Epidermal melanocyte (primary cell): ENCODE measurements around the gene CPNE5.
A peak's percentile ranks its signal among the peaks of the same experiment; 100 is the strongest.

ENCODE experiments used
- DNase-seq: peaks from one replicate; pipeline ENCODE4 v3.0.0; 2011; ENCODE audit warnings: low spot score; ENCODE audit not compliant: insufficient read length

The CPNE5 gene

DNA sequence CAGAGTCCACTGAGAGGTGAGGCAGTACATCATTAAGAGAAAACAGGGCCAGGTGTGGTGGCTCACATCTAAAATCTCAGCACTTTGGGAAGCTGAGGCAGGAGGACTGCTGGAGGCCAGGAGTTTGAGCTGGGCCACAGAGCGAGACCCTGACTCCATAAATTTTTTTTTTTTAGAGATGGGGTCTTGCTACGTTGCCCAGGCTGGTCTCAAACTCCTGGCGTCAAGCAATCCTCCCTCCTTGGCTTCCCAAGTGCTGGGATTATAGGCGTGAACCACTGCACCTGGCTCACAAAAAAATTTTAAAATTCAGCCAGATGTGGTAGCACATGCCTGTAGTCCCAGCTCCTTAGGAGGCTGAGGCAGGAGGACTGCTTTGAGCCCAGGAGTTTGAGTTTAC is 18.1 kb upstream of the CPNE5 start:
- DNase-seq, result no peak

DNA sequence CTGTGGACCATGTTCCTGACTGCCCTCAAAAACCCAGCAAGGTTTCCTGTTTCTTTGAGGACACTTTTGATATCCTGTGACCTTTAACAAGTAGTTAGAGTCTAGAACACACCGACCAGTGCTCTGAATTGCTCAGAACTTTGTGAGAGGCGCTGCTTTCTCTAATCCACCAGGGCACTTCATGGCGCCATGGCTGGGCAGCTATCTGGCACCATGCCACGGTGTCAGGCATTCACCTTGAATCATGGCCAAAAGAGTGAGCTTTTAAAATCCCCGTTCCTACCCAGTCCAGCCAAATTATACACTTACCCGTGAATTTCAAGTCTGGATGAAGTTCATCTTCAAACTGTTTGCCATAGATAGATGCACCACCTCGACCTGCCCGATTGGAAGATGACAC is 17.0 kb upstream of the CPNE5 start:
- no peak for DNase-seq

DNA sequence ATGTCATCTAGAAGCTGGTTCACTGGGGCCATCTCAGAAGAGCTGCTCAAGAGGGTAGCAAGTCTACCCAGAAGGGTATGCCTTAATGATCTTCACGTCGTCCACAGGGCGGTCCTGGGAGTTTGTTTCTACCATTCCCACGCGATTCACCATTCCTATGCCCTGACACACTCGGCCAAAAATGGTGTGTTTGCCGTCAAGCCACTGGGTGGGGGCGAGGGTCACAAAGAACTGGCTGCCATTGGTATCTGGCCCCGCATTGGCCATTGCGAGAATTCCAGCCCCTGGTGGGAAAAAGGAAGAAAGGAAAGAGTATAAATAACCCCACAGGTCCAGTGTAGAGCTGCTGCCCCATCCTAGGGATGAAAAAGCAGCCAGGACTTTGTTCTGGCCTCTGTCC is 16.5 kb upstream of the CPNE5 start:
- DNase-seq, result no peak

DNA sequence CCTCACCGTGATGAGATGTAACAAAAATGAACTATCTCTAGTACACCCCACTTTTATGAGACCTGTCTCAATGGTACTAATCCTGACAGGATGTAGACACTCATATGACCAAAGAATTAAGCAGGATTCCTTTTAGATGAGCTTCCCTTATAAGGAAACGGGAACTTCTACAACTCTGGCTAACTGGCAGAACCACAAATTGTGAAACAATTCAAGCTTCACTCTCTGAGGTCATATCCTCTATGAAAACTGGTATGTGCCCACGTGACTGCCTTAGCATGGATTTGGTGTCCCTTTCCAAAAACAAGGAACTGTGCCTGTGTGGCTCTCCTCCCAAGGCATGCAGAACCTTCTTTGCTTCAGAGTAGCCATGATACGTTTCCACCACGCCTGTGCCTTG is 14.1 kb upstream of the CPNE5 start:
- no peak for DNase-seq

DNA sequence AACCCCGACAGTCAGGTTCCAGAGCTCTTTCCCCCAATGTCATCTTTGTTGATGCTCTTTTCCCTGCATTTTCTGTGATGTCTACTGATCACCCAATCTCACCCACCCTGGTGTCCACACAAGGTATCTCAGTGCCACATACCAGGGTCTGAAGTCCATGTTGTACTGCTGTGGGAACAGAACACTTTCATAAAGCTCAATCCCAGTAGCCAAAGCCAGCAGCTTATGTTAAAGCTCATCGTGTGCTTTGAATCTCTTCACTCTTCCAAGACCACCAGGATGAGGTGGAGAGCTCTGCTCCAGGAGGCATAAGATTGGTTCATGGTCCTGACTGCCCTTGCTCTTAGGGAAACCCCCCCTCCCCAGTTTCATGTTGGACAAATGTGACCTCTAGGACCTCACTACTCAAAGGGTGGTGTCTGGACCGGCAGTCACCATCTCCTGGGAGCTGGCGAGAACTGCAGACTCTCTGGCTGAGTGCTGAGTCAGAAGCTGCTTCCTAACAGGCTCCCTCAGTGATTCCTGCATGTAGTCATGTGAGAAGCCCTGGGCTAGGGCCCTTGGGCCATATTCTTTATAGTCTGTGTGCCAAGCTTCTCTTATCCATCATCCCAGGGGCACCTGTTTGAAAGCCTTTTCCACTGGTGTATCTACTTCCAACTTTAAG is 13.4 kb upstream of the CPNE5 start:
- DNase-seq, result no peak

DNA sequence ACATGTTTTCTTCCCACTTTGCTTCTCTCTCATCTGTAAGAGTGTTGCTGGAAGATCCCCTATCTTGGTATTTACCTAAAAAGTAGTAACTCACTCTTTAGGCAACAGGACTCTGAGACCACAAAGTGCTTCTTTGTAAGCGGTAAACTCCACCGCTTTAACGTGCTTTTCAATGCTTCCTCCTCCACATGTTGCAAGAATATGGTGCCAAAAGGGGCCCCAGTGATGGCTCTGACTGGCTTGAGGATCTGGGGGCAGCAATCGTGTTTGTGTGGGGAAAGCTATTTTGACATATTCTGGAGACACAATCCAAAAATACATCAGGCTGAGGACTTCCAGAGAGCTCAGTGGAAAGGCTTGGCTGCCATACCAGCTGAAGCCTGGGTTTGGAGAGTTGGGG is 12.4 kb upstream of the CPNE5 start:
- DNase-seq, result no peak

DNA sequence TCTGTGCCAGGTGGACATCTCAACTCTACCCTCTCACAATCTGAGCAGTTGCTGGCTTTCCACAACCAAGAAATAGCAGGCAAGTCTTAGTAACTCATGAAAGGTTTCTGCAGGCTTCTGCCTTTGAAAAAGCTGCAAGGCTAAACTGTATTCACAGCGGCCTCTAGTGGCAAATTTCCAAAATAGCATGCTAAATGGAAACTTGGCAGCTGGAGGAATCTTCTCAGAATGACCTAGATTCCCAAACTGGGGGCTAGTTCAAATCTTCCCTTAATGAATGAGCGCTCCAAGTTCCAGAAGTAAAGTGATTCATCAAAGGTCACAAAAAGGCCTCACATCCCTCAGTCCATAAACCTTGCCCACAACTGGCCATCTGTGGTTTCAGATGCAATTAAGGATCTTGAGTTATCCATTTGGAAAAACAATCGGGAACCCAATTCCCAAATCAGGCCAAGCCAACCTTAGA is 11.9 kb upstream of the CPNE5 start:
- DNase-seq, result peak; percentile 54

DNA sequence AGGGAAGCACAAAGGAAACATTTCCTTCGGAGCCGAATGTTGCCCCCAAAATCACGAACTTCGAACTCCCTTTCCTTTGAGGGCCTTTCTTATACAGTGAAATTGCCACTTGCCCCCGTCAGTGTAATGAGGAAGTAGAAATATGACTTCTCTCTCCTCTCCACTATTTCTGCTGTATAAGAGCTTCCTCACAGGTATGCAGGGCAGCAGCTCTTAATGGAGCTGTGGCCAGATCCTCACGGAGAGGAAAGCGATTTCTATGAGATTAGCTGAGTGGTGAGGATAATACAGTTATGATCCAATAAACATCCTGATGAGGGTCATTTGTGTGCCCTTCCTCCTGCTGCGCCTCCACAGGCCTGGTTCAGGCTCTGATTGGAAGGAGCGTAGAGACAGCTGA is 10.8 kb upstream of the CPNE5 start:
- DNase-seq, result no peak

DNA sequence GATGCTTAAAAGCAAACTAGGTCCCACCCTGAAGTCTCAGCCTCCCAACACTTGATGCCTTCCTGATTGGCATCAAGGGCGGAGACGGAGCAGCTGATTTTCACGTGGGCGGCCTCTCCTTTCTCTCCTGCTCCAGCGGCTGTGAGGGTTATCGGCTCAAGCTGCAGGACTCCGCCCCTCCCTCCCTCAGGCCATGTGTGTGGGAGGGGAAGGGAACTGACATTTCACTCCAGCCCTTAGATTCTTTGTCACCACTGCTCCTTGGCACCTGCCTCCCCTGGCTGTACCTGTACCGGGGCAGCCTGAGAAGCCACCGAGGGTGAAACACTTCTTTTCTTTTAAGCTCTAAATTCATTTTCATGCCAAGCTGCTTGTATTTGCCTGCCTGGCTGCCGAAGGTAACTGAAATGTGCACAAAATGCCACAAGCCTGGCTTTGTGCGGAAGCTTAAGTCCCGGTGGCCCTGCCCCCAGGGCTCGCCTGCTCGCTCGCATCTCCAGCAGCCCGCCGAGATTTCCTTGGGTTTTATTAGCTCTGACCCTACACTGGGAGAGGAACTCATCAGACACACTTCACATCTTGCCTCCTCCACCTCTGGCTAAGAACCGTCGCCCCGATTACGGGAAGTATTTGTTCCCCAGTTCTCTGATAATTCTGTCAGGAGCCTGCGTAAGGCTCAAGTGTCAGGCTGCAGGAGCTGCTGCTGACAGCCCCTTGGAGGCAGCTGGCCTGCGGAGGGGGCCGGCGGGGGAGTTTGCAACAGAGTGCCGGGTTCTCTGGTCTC is 9.6 kb upstream of the CPNE5 start:
- peak; percentile 52 for DNase-seq

DNA sequence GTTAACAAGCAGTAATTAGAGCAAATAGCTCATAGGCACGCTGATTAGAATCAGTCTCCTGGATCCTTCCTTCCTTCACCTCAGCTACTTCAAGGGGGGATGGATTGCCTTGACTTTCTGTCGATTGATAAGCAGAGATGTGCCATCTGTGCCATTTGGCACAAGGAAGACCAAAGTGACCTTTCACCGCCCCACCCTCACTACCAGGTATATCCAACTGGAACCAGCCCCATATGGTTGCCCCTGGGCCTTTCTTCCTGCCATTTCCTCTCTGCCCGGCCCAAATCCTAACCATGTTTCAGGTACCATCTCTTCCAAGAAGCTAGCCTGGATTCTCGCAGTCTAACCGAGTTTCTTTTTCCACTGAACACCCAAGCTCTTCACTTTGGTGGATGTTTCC is 8.7 kb upstream of the CPNE5 start:
- DNase-seq, result no peak

DNA sequence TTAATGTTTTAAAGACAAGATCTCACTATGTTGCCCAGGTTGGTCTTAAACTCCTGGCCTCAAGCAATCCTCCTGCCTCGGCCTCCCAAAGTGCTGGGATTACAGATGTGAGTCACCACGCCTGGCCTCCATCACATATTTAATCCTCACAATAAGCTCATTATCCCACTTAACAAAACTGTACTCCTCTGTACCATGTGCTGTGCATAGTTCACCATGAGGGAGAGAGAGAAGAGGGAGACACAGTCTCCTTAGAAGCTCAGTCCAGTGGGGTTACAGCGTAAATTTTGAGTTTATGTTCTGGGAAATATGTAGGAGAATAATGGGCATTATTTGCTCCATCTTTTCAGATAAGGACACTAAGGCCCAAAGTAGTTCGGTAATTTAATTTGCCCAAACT is 7.9 kb upstream of the CPNE5 start:
- DNase-seq, result no peak

DNA sequence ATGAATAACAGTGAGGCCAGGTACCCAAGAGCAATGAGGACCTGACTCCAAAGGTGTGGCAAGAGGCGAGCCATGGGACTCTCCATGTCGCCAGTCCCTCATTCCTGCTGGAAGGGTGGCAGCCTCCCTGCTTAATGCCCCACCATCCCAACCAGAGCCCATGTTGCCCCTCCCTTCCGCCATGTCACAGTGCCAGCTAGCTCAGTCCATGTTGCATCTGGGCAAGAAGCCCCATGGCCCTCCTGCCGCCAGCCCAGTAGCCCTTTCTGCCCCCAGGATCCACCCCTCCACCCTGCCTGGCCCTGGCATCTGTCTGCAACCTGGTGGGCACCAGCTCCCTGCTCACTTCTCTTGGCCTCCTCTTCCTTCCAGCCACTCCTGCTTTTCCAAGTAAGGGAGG is 6.0 kb upstream of the CPNE5 start:
- DNase-seq, result no peak

DNA sequence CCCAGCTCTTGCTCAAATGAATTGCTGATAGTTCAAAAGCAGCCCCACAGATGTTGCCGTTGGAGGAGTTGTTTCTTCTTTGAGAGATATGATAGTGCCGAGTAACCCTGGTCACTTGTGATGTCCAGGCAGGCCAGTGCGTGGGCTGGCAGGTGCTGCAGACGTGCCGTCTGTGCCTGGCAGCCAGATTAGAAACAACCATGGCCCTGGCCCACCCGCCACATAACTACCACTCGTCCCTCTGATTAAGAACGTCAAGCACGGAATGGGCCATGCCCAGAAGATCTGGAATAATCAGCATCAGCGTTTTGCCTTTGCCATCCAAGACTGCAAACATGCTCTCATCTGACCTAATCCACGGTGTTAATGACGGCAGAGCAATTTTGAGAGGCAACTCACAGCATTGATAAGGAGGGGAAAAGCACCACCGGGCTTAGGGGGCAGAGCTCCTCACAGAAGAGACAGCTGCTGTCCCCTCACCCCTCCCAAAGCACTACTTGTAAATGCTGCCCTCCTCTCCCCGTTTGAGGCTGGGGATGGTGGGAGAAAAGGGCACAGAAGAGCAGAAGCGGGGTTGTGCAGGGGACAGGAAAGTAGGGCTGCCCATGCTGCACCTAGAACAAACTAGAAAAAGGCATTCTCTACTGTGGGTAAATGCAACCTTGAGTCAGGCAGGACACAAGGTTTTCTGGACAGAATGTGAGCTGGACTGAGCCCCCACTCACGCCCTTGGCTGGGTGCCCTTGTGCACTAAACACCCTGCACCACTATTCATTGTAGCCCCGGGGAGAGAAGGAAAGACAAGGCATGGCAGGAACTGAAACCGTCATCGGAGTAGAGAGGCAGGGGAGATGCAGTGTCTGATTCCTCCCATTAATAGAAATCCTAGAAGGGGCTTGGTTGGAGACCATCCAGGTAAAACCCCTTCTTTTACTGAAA is 5.3 kb upstream of the CPNE5 start:
- DNase-seq, result no peak

DNA sequence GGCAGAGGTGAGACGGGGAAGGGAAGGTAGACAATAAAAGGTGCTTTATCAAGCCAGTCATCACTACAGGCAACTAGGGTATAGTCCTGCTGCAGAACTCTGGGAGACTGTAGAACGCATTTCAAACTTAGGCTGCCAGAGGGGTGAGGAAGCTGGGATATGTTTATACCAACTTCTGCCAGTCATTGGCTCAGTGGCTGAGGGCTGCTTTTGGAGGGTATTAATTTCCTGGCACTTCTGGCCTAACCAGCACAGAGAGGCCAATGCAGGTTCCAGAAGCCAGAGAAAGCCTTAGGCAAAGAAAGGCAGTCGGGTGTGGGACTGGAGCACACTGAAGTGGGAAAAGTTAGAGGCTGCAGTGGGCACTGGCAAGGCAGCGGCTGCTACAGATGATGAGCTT is 3.9 kb upstream of the CPNE5 start:
- DNase-seq, result no peak

DNA sequence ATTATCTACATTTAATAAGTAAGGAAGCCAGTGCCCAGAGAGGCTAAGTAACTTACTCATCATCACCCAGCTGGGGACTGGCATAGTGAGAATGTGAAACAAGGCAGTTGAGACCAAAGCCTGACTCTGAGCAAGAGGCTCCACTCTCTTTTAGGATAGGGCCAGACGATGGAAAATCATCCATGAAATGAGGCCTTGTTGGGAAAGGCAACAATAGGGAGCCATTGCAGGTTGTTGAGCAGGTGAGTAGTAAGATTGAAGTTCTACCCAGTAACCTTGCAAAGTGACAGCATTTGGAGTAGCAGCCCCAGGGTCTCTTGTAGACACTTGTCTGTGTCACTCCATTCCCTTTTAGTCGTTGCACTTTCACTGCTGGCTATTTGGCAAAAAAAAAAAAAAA is 2.5 kb upstream of the CPNE5 start:
- DNase-seq, result no peak

DNA sequence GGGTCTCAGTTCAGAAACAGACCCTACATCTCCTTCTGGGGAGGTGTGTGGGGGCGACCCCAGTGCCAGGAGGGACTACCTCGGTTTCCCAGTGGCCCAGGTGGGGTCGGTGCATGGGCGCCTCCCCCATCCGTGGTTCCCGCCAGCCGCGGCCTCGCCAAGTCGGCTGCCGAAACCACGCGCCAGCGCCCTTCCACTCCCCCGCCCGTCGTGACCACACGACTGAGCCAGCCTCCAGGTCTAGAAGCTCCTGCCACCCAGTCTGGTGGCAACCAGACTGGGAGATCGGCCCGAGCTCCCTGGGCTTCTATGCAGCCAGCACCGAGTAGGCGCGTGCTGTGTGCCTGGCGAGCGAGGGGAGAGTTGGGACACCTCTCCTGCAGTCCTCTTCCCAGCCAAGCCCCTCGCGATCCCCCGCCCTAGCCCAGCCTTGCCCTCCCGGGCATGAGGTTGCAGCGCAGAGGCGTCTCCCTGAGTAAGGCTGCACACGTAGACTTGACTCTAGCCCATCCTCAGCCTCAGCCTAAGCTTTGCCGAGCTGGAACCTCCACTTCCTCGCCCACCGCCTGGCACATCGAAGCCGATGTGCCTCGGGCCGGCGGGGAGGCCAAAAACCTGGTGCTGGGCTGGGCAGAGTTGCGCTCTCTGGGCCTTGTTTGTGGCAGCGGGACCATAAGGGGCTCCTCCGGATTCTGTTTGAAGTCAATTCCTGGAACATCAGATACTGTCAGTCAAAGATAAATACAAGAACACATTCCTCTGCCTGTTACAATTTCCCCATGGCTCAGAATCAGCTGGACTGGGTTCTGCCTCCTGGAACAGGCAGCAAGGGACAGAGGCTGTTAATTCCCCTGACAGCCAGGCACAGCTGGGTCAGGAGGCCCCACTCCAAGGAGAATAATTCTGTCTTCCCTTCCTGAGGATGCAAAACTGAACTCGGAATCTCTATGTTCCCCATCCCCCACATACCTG is 1.5 kb upstream of the CPNE5 start:
- no peak for DNase-seq

DNA sequence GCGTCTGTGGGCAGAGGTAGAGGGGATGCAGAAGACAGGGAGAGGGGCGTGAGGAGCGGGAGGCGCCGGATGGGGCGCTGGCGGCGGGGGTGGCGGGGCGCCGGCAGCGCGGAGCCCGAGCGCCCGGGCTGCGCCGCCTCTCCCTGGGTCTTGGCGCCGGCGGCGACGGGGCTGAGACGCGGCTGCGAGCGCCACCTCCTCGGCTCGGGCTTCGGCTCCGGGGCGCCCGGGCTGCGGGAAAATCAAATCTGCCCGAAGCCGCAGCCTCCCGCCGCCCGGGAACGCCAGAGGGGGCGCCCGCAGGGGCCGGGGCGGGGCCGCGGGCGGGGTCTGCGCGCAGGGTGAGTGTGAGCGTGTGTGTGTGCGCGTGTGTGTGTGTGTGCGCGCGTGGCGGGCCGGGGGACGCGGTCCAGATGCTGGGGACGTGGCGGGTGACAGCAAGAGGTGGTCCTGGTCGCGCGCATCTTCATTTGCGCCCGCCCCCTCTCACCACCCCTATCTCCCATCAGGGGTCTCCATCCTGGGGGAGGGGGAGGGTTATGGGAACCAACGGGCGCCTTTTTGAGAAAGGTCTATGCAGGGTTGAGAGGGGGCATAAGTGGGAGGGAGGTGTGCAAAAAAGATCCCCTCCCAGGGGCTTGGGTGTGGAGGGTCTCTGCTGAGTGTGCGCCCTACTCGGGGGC is 646 bp upstream of the CPNE5 start:
- no peak for DNase-seq

DNA sequence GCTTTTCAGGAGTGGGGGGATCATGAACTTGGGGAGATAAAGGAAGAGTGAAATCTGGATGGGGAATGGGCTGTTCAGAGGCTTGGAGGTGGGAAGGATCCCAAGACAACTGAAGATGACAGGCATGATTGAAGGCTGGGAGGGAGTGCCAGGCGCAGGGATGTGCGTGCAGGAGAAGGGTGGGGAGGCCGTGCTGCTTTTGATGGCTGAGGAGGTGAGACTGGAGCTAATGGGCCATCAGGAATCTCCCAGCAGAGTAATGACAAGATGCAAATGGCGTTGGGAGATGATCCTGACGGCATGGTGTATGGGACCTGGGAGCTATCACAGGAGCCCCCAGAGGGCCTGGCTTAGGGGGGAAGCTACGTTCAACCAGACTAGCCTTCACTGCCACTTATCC is 1.6 kb downstream of the CPNE5 start:
- no peak for DNase-seq

DNA sequence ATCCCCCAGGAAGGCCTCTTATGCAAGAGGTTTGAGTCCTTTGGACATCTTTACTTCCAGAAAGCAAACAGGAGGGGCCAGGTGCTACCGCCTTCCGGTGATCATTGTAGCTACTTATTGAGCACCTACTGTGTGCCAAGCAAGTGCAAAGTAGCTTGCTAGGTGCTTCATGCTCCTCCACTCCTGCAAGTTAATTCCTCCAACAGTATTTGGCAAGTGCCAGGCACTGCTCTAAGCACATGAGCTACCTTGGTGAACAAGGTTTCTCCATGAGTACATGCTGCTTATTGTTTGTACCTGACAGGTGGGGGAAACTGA is 2.3 kb downstream of the CPNE5 start:
- no peak for DNase-seq
